Neutrophil (primary cell): ENCODE measurements around the gene STAG3.

Experiments
- H3K27ac ChIP-seq: fragments of 200-600 bp; sonication (generic); 2 replicates; pipeline ENCODE4 v1.5.1; 2016; ENCODE audit warnings: mild to moderate bottlenecking, moderate library complexity
- H3K27me3 ChIP-seq: fragments of 200-600 bp; sonication (generic); 2 replicates; pipeline ENCODE4 v1.6.0; 2016; ENCODE audit warnings: mild to moderate bottlenecking
- H3K36me3 ChIP-seq: fragments of 200-600 bp; sonication (generic); 2 replicates; pipeline ENCODE4 v1.5.1; 2017
- H3K4me1 ChIP-seq, 2 experiments: fragments of 200-600 bp in 1 of 2; sonication (generic) in 1 of 2; 1 replicate in 1 of 2; 2 replicates in 1 of 2; pipeline versions ENCODE4 v1.5.1 to v1.6.1; 2013 to 2016; ENCODE audit warnings: low read depth in 1 of 2, low read length in 1 of 2, mild to moderate bottlenecking in 1 of 2, moderate library complexity in 1 of 2; ENCODE audit not compliant: control insufficient read depth in 1 of 2, insufficient read depth in 1 of 2
- H3K4me3 ChIP-seq, 2 experiments: fragments of 200-600 bp in 1 of 2; sonication (generic) in 1 of 2; 1 replicate in 1 of 2; 2 replicates in 1 of 2; pipeline ENCODE4 v1.5.1; 2013 to 2016; ENCODE audit warnings: low read depth in 1 of 2, low read length in 1 of 2, mild to moderate bottlenecking in 1 of 2, moderate library complexity in 1 of 2
- H3K9me3 ChIP-seq: fragments of 200-600 bp; sonication (generic); 2 replicates; pipeline ENCODE4 v1.5.1; 2016
- CTCF ChIP-seq: fragments of 200-600 bp; sonication (generic); IDR thresholded peaks from 2 replicates; pipeline ENCODE4 v1.5.1; 2016; ENCODE audit warnings: antibody characterized with exemption

Gene STAG3

GRCh38 chr7:100148225-100148558, 29.5 kb upstream of the STAG3 start:
- peaks cover 68 to 71% of the 10 kb centered on the region in 2 experiments for H3K4me1 ChIP-seq
- no peaks in the 10 kb centered on the region for H3K9me3 ChIP-seq
- H3K4me3 ChIP-seq: peak overlapping the region; percentile 97 to 99
- TF ChIP-seq CTCF: no peak
- peak overlapping the region; percentile 86 for H3K27ac ChIP-seq
- H3K27me3 ChIP-seq: no peaks in the 10 kb centered on the region
- peaks cover 21% of the 10 kb centered on the region for H3K36me3 ChIP-seq

GRCh38 chr7:100148559-100149328, 29.0 kb upstream of the STAG3 start, which contains the start of gene LAMTOR4:
TSS of gene LAMTOR4 (plus strand) at chr7:100148918. CDS start at chr7:100148973, 55 bp downstream.
- Histone ChIP-seq H3K36me3 (peaks cover 26% of the 10 kb centered on the region), H3K4me1 (peaks cover 72 to 75% of the 10 kb centered on the region in 2 experiments), H3K27me3 (no peaks in the 10 kb centered on the region), H3K27ac (peak within 1 kb of the TSS; percentile 86), H3K4me3 (peak within 1 kb of the TSS; percentile 97 to 99), H3K9me3 (no peaks in the 10 kb centered on the region)
- TF ChIP-seq CTCF: peak; percentile 38

- no peaks in the 10 kb centered on the region for H3K9me3 ChIP-seq
- peak; percentile 53 for TF ChIP-seq CTCF
- H3K27ac ChIP-seq: peak overlapping the region; percentile 86
- peaks cover 63% of the 10 kb centered on the region for H3K36me3 ChIP-seq
- peaks cover 89 to 94% of the 10 kb centered on the region in 2 experiments for H3K4me1 ChIP-seq
- H3K27me3 ChIP-seq: no peaks in the 10 kb centered on the region
- H3K4me3 ChIP-seq: peak overlapping the region; percentile 50 to 99
Observed at GRCh38 chr7:100152404-100152803, 25.3 kb upstream of the STAG3 start.

- H3K36me3 ChIP-seq: peaks cover 68% of the 10 kb centered on the region
- peaks cover 88 to 92% of the 10 kb centered on the region in 2 experiments for H3K4me1 ChIP-seq
- no peaks in the 10 kb centered on the region for H3K9me3 ChIP-seq
- no peak for TF ChIP-seq CTCF
- peak overlapping the region; percentile 50 to 99 for H3K4me3 ChIP-seq
- peak overlapping the region; percentile 86 for H3K27ac ChIP-seq
- H3K27me3 ChIP-seq: no peaks in the 10 kb centered on the region
Observed at GRCh38 chr7:100152937-100153666, 24.6 kb upstream of the STAG3 start.

GRCh38 chr7:100153708-100154535, 23.8 kb upstream of the STAG3 start:
- Histone ChIP-seq H3K36me3 (peaks cover 68% of the 10 kb centered on the region), H3K27me3 (no peaks in the 10 kb centered on the region), H3K27ac (peak overlapping the region; percentile 86), H3K9me3 (no peaks in the 10 kb centered on the region), H3K4me1 (peaks cover 89 to 91% of the 10 kb centered on the region in 2 experiments), H3K4me3 (peak overlapping the region; percentile 50 to 99)
- no peak for TF ChIP-seq CTCF
